Cardiac muscle cell (in vitro differentiated cells and primary cell): ENCODE measurements around the gene KLHDC7B. TPM values are rescaled to one million over a fixed set of nuclear protein-coding genes. Genes with fewer than 3 reads are reported as not detected.

Experiments
- DNase-seq, 2 donors: peaks; one replicate each; pipeline versions ENCODE4 v3.0.0 to v3.0.0-alpha.2; 2010 to 2017; ENCODE audit warnings: low read depth in 1 of 2, low spot score in 1 of 2
- H3K27ac ChIP-seq: fragments of 200-600 bp; sonication (generic); 2 replicates; pipeline ENCODE4 v1.5.1; 2016
- H3K27me3 ChIP-seq: fragments of 200-600 bp; sonication (generic); 2 replicates; pipeline ENCODE4 v1.6.0; 2016; ENCODE audit warnings: control low read depth
- H3K36me3 ChIP-seq: fragments of 200-600 bp; sonication (generic); 2 replicates; pipeline ENCODE4 v1.5.1; 2016; ENCODE audit warnings: control low read depth
- H3K4me1 ChIP-seq: fragments of 200-600 bp; sonication (generic); 2 replicates; pipeline ENCODE4 v1.8.1; 2017; ENCODE audit warnings: low read depth, mild to moderate bottlenecking, mixed run types
- H3K4me3 ChIP-seq: fragments of 200-600 bp; sonication (generic); 2 replicates; pipeline ENCODE4 v1.5.1; 2016; ENCODE audit warnings: mild to moderate bottlenecking
- H3K9me3 ChIP-seq: fragments of 200-600 bp; sonication (generic); 2 replicates; pipeline ENCODE4 v1.5.1; 2017; ENCODE audit warnings: low read depth, mild to moderate bottlenecking, control low read depth
- CTCF ChIP-seq: IDR thresholded peaks from 2 replicates; pipeline ENCODE4 v1.5.1; 2012; ENCODE audit warnings: low read depth, mild to moderate bottlenecking, low read length
- polyA plus RNA-seq: library from polyadenylated mRNA; unstranded; fragments of >200 nt; fragmentation: Nextera tagmentation; extraction: Ambion mirVana; gene quantifications from 2 replicates; pipeline ENCODE4 v1.2.1, GENCODE V29; 2016
- total RNA-seq: library from RNA; depleted of rRNA; stranded (reverse); fragments of >200 nt; gene quantifications from 2 replicates; pipeline ENCODE4 v1.2.3, GENCODE V29; 2016

KLHDC7B gene
- total and polyA plus RNA-seq, 2 experiments from 2014 or later, result 0.18 to 0.45 TPM

DNA sequence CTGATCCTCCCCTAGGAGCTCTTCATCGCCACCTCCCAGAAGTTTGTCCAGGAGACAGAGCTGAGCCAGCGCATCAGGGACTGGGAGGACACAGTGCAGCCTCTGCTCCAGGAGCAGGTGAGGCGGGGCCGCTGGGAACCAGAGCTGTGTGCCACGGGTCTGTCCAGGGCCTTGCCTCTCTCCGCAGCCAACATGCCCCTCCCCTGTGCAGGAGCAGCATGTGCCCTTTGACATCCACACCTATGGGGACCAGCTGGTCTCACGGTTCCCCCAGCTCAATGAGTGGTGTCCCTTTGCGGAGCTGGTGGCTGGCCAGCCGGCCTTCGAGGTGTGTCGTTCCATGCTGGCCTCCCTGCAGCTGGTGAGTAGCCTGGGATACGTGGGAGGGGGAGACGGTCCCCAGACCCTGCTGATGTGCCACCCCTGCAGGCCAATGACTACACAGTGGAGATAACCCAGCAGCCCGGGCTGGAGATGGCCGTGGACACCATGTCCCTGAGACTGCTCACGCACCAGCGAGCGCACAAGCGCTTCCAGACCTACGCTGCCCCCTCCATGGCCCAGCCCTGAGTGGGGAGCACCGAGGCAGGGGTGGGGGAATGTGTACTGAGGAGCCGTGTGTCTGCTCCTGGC lies 22.8 kb upstream of the KLHDC7B start:
- H3K27ac ChIP-seq, result no peak overlapping the region
- no peak for TF ChIP-seq CTCF
- peaks cover 16% of the 10 kb centered on the region for H3K36me3 ChIP-seq
- H3K4me3 ChIP-seq, result no peak overlapping the region
- H3K9me3 ChIP-seq, result no peaks in the 10 kb centered on the region
- H3K4me1 ChIP-seq, result peaks cover 10% of the 10 kb centered on the region
- DNase-seq, result no peak
- no peaks in the 10 kb centered on the region for H3K27me3 ChIP-seq

GRCh38 chr22:50523458-50523805 lies 22.3 kb upstream of the KLHDC7B start:
- H3K27ac ChIP-seq, result no peak overlapping the region
- no peak for TF ChIP-seq CTCF
- H3K27me3 ChIP-seq, result no peaks in the 10 kb centered on the region
- peaks cover 10% of the 10 kb centered on the region for H3K4me1 ChIP-seq
- no peaks in the 10 kb centered on the region for H3K9me3 ChIP-seq
- H3K36me3 ChIP-seq, result peaks cover 16% of the 10 kb centered on the region
- H3K4me3 ChIP-seq, result no peak overlapping the region
- no peak for DNase-seq

- no peaks in the 10 kb centered on the region for H3K9me3 ChIP-seq
- peak overlapping the region; percentile 63 for H3K4me3 ChIP-seq
- H3K4me1 ChIP-seq, result peaks cover 10% of the 10 kb centered on the region
- peaks cover 12% of the 10 kb centered on the region for H3K36me3 ChIP-seq
- no peak for TF ChIP-seq CTCF
- no peaks in the 10 kb centered on the region for H3K27me3 ChIP-seq
- DNase-seq, result no peak
- H3K27ac ChIP-seq, result no peak overlapping the region
Observed at GRCh38 chr22:50523806-50524675, 21.7 kb upstream of the KLHDC7B start.

DNA sequence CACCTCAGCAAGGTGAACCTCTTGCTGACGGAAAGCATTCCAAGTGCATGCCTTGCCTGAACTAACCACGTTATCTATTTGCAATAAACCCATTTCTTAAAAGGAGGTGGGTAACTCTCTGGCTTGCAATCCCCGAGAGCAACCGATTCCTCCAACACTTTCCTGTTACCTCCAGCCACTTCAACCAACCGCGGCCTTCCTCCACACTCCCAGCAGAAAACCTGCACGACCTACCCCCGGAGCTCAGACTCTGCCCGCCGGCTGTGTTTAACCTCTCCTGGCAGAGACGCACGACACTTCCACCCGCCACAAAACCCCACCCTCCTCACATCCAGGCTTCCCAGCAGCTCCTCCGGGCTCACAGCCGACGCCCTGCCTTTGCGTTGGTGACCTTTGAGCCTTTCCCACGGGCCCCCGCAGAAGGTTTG lies 21.0 kb upstream of the KLHDC7B start:
- H3K4me3 ChIP-seq, result peak overlapping the region; percentile 63
- peak overlapping the region; percentile 77 for H3K27ac ChIP-seq
- H3K27me3 ChIP-seq, result peaks cover 4% of the 10 kb centered on the region
- DNase-seq, result no peak
- H3K9me3 ChIP-seq, result no peaks in the 10 kb centered on the region
- TF ChIP-seq CTCF, result no peak
- H3K4me1 ChIP-seq, result peaks cover 10% of the 10 kb centered on the region
- H3K36me3 ChIP-seq, result peaks cover 9% of the 10 kb centered on the region

DNA sequence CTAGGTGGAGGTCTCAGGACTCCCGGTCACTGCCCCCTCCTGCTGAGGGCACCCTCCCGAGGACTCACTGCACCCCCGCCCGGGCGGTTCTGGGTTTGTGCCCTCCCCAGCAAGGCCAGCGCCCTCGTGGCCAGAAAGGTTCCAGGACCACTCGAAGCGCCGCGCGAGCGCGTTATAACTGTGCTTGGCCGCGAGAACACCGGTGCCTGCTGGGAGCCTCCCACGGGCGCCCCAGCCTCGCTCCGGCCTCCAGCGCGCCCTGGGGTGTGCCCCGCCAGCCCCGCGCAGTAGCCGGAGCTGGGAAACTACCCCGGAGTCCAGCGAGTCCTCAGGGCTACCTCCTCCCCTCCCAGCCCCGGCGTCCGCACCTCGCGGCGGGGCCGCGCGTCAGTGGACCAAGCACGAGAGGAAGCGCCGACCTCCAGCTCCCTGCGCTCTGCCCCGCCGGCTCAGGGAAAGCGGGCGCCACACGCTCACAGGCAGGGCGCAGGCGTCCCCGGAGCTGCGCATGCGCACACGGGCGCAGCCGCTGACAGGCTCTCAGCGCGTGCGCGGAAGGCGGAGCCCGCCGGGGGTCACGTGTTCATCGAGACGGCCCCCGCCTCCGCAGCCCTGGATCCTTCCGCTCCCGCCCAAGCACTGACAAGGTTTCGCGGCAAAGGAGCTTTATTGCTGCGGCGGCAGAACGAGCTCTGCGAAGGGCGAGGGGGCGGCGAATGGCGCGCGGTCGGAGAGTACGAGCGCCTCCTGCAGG lies 20.4 kb upstream of the KLHDC7B start, which contains the start of gene SCO2:
TSS of gene SCO2 (minus strand) at position 495 of the 754 bp plus-strand sequence. CDS start 1,187 bp downstream, outside the sequence.
- peak within 1 kb of the TSS; percentile 80 for H3K27ac ChIP-seq
- peaks cover 9% of the 10 kb centered on the region for H3K36me3 ChIP-seq
- H3K27me3 ChIP-seq, result peaks cover 10% of the 10 kb centered on the region
- H3K4me3 ChIP-seq, result peak within 1 kb of the TSS; percentile 63
- TF ChIP-seq CTCF, result peak; percentile 45
- peaks cover 10% of the 10 kb centered on the region for H3K4me1 ChIP-seq
- peak; percentile 98 to 99 for DNase-seq
- H3K9me3 ChIP-seq, result no peaks in the 10 kb centered on the region
